Measurements from ENCODE around the gene STAT1.

STAT1 gene

DNA sequence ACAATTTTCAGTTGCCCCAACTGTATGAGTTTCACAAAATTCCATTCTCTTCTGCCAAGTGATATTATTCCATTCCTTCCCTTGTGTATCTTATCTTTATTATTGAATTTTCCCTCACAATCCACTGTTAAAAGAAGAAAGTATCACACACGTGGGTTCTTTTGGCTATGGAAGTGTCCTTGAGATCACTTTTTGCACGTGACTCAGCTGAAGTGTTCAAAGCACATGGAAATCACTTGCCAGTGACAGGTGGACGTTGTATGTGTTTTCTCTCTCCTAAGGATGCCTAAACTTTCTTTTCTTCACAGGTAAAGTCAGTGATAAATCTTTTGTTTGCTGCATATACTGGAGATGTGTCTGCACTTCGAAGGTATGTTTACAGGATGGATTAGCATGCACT lies 60.7 kb downstream of the STAT1 start:
- no peak for DNase-seq

- DNase-seq, result no peak
Observed at GRCh38 chr2:190950566-190950991, 63.4 kb downstream of the STAT1 start.

GRCh38 chr2:190948671-190949070 lies 65.3 kb downstream of the STAT1 start:
- no peak for DNase-seq

GRCh38 chr2:190947711-190948251 lies 66.2 kb downstream of the STAT1 start:
- peak; percentile 80 for DNase-seq

- peak; percentile 55 for DNase-seq
Observed at GRCh38 chr2:190947141-190947540, 66.8 kb downstream of the STAT1 start.

- DNase-seq, result no peak
Observed at GRCh38 chr2:190943706-190944105, 70.3 kb downstream of the STAT1 start.

DNA sequence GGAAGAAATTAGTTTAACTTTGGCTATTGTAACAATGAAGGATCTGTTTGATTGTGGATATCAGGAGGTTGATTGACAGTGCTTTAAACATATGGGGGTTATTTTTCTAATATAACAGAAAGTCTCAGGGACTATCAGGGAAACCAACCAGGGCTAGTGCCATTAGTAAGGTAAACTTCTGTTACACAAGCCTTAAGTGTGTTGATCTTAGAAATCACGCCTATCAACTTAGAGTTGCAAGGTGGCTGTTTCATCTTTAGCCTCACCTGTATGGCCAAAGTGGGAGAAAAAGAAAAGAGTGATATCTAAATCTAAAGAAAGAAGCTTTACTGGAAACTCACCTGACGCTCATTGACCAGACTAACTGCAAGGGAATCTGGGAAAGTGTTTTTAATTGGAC lies 71.3 kb downstream of the STAT1 start:
- DNase-seq, result no peak

DNA sequence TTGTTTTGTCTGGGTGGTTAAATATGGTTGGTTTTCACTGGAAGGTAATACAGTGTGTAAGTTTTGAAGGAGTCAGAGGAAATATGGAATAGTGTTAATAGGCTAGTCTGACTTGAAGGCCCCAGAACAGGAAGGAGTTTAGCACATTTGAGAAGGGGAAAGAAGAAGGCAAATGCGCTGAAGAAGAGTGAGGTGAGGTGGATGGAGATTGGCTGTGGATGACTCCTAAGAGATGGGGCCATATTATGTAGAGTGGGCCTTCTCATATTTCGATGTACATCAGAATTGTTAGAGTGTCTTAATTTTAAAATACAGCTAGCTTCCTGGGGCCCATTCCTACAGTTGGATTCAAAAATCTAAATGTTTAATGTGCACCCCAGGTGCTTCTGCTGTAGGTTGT lies 72.4 kb downstream of the STAT1 start:
- no peak for DNase-seq

GRCh38 chr2:190940454-190940853 lies 73.5 kb downstream of the STAT1 start:
- DNase-seq, result no peak

- no peak for DNase-seq
Observed at GRCh38 chr2:190938771-190939335, 75.1 kb downstream of the STAT1 start.

DNA sequence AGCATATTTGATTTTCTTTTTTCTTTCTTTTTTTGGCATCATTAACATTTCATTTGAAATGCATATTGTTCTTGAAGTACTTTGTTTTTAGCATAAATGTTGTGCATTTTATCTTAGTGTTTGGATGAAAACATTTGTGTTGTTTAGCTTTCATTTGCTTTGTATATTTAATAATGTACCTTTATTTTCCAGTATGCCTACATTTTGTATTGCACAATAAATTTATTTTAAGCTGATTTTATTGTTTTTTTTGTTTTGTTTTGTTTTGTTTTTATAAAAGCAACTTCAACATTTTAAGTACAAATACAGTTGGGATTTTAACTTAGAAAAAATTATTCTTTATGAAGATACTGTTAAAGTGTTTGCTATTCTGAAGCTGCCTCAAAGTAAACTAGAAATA lies 78.9 kb downstream of the STAT1 start:
- DNase-seq, result no peak

DNA sequence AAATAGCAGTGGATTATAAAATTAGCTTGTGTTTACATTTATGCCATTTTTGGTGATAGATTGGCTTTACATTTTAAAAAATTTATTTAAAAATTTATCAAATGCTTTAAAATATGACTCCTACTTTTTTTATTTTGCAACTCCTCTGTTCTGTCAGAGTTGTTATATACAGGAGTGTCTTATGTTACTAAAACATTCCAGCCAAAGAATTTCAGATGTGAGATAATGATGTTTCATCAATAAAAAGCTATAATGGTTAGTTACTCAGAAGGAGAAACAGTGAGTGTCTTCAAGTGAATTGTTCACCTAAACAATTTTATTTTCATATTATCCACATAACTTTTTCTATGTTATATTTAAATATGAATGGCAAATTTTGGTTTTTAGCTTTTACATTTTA lies 80.6 kb downstream of the STAT1 start:
- no peak for DNase-seq

DNA sequence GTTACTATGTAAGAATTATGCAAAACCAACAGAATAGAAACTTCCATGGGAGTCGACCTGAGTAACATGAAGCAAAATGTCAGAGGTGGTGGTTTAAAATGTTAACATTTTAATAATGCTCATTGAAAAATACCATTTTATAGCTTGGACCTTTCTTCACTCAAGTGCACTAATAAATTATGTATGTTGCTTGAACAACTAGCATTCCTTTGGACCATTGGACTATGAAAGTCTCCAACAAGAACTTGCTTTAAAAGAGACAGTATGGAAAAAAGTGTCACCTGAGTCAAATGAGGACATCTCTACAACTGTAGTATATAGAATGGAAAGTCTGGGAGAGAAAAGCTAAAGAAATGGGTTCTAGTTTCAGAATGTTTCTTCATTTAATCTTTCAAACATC lies 81.5 kb downstream of the STAT1 start:
- DNase-seq, result no peak

DNA sequence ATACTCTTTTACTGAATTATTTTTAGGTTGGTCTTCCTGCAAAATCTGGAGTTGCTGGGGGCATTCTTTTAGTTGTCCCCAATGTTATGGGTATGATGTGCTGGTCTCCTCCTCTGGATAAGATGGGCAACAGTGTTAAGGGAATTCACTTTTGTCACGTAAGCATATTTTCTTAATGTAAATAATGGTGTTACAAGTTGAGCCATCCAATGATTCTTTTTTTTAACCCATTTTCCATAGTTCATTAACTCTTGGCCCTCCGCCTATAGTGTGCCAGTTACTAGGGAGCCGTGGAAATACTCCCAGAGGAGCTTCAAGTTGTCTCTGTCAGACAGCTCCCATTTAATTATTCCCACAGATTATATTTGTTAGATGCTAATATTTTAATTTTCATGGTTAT lies 83.6 kb downstream of the STAT1 start:
- no peak for DNase-seq

- DNase-seq, result no peak
Observed at GRCh38 chr2:190929919-190930318, 84.1 kb downstream of the STAT1 start.

- no peak for DNase-seq
Observed at GRCh38 chr2:190927301-190927700, 86.7 kb downstream of the STAT1 start.

DNA sequence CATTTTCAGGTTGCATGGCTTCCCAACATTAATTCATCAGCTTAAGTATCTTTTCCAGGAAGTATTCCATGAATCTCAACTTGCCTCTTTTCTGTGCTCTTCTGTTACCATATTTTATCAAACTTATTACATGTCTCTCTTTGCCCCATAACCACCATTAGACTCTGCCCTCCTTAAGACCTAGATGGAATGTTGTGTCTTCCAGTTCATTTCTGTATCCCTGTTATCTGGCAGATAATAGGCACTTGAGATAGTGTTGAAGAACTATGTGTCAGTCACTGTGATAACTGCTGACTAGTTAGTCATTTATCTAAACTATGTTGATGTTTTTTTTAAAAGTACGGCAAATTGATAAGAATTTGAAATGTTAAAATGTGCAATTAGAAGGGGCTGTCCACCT lies 91.6 kb downstream of the STAT1 start:
- no peak for DNase-seq

GRCh38 chr2:190920085-190920484 lies 93.9 kb downstream of the STAT1 start:
- no peak for DNase-seq

Data from hematopoietic multipotent progenitor cell treated with erythropoietin and hydrocortisone succinate and interleukin-3 and kit ligand, for 4 days (in vitro differentiated cells).